Measurements from ENCODE around the gene HSD17B14. TPM values are rescaled to one million over a fixed set of nuclear protein-coding genes. Genes with fewer than 3 reads are reported as not detected.
"Not testable (repeated sequence)": the region's sequence is repeated elsewhere in the genome, so short reads cannot be mapped to it uniquely, and the experiment has no call there.

Gene HSD17B14
- polyA plus RNA-seq (2012; ENCODE audit: missing spikeins), result 6.3 TPM

DNA sequence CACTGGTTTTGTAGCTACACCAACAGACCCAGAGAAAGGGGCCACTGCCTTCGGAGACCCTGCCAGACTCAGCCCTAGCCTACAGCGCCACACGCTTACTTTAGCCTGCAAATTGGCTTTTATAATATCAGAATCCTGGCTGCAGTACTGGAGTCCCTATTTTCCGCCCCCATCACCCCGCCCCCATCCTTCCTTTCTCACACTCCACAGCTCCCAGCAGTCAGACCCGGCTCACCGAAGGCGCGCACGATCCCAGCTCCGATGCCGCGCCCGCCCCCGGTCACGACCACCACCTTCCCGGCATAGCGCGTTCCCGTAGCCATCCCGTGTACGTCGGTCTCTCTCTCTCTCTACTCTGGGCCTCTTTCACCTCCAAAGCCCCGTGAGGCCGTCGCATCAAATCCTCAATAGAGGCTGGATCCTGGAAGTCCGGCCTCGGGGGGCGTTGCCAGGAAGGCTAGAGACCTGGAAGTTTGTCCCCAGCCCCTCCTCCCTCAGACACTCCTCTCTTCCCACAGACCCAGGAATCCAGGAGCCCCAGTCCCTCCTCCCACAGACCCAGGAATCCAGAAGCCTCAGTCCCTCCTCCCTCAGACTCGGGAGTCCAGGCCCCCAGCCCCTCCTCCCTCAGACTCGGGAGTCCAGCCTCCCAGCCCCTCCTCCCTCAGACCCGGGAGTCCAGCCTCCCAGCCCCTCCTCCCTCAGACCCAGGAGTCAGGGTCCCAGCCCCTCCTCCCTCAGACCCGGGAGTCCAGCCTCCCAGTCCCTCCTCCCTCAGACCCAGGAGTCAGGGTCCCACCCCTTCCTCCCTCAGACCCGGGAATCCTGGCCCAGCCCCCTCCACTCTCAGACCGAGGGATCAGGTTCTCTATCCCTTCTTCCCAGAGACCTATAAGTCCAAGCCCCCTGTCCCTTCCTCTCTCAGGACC, at the start of gene HSD17B14:
Gene HSD17B14, minus strand, starts transcription at position 403 of the 929 bp plus-strand sequence. Its CDS starts 80 bp downstream, at position 323.
- DNase-seq (ENCODE audit: insufficient read length) (no peak), FAIRE-seq (no peak)

DNA sequence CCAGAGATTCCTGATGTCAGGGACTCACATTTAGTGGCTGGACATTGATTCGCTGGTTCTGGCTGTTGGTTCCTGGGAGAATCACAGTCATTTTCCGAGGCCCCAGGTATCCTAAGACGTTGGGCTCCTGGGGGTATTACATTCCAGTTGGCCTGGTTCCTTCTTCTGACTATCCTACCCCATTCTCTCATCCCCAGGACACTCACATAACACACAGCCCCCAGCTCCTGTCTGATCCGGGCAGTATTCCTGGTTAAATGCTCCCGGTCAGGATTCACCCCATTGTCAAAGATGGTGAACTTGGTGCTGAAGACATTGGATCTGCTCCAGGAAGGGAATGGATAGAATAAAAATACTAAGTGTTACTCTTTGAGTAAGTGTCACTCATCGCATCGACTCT, 47.4 kb upstream of the HSD17B14 start:
- TF ChIP-seq TAF1 (IDR thresholded peaks at IDR 0.05; ENCODE audit: borderline replicate concordance, low read depth, low read length) (no peak), POLR2A (IDR thresholded peaks at IDR 0.05; ENCODE audit: low read depth, low read length) (no peak), POLR2AphosphoS5 (IDR thresholded peaks at IDR 0.05; ENCODE audit: low read depth, low read length) (no peak)
- no peak for DNase-seq (ENCODE audit: insufficient read length)
- no peak for FAIRE-seq

More for the DNA sequence above, at the start of gene HSD17B14:
- TF ChIP-seq POLR2AphosphoS5 (IDR thresholded peaks at IDR 0.05; ENCODE audit: low read depth, low read length), result no peak
- TF ChIP-seq TAF1 (IDR thresholded peaks at IDR 0.05; ENCODE audit: borderline replicate concordance, low read depth, low read length), result no peak
- TF ChIP-seq POLR2A (IDR thresholded peaks at IDR 0.05; ENCODE audit: low read depth, low read length), result no peak

DNA sequence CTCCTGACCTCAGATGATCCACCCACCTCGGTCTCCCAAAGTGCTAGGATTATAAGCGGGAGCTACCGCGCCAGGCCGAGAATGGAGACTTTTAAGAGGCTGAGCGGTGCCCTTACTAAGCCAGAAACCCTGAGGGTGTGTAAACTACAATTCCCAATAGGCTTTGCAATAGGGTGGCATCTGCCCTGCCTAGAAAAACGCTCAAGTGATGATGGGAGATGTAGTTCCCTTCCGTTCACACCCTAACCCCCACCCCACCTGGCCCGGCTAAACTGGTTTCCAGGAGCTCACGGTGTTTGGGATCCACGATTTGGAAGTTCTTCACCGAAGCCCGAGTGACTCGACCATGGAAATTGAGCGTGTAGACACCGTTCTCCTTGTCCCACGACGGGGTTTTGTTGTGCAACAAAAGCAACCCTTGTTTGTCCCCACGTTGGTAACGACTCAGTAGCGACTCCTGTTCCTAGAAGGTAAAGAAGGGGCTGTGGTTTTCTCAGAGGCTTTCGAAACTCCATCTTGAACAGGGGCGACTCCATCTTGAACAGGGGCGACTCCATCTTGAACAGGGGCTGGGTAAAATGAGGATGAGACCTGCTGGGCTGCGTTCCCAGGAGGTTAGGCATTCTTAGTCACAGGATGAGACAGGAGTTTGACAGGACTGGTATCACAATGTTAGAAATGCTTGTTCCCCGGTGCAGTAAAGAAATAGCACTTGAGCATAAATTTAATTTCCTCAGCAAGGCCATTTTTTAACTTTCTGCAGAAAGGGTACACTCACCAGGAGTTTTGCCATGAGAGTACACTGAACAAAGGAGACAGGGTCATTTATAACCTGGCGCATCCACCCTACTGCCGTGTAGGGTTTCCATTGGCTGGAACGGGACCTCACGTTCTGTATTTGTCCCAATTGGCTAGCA, 45.7 kb upstream of the HSD17B14 start:
- TF ChIP-seq POLR2AphosphoS5 (IDR thresholded peaks at IDR 0.05; ENCODE audit: low read depth, low read length) (no peak), TAF1 (IDR thresholded peaks at IDR 0.05; ENCODE audit: borderline replicate concordance, low read depth, low read length) (no peak), POLR2A (IDR thresholded peaks at IDR 0.05; ENCODE audit: low read depth, low read length) (no peak)
- DNase-seq (ENCODE audit: insufficient read length) (no peak), FAIRE-seq (no peak)

DNA sequence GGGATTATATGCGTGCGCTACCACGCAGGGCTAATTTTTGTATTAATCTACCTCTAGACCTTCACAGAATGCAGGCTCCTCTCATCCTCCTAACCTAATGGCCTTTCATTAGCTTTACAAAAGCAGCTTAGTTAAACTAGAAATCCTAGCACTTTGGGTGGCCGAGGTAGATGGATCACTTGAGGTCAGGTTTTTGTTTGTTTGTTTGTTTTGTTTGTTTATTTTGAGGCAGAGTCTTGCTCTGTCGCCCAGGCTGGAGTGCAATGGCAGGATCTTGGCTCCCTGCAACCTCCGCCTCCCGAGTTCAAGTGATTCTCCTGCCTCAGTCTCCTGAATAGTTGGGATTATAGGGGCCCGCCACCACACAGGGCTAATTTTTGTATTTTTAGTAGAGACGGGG, 43.4 kb upstream of the HSD17B14 start:
- not testable (repeated sequence) for FAIRE-seq; DNase-seq (ENCODE audit: insufficient read length)

DNA sequence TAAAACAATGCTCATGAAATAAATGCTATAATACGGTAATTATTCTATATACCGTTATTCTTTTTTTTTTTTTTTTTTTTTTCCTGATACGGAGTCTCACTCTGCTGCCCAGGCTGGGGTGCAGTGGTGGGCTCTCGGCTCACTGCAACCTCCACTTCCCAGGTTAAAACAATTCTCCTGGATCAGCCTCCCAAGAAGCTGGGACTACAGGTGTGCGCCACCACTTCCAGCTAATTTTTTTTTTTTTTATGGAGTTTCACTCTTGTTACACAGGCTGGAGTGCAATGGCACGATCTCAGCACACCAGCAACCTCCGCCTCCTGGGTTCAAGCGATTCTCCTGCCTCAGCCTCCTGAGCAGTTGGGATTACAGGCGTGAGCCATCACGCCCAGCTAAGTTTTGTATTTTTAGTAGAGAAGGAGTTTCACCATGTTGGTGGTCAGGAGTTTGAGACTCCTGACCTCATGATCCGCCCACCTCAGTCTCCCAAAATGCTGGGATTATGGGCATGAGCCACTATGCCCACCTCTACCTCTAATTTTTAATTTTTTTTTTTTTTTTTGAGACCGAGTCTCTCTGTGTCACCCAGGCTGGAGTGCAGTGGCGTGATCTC, 42.8 kb upstream of the HSD17B14 start:
- DNase-seq (ENCODE audit: insufficient read length), result no peak
- TF ChIP-seq TAF1 (IDR thresholded peaks at IDR 0.05; ENCODE audit: borderline replicate concordance, low read depth, low read length) (no peak), POLR2A (IDR thresholded peaks at IDR 0.05; ENCODE audit: low read depth, low read length) (no peak), POLR2AphosphoS5 (IDR thresholded peaks at IDR 0.05; ENCODE audit: low read depth, low read length) (no peak)
- FAIRE-seq, result no peak

DNA sequence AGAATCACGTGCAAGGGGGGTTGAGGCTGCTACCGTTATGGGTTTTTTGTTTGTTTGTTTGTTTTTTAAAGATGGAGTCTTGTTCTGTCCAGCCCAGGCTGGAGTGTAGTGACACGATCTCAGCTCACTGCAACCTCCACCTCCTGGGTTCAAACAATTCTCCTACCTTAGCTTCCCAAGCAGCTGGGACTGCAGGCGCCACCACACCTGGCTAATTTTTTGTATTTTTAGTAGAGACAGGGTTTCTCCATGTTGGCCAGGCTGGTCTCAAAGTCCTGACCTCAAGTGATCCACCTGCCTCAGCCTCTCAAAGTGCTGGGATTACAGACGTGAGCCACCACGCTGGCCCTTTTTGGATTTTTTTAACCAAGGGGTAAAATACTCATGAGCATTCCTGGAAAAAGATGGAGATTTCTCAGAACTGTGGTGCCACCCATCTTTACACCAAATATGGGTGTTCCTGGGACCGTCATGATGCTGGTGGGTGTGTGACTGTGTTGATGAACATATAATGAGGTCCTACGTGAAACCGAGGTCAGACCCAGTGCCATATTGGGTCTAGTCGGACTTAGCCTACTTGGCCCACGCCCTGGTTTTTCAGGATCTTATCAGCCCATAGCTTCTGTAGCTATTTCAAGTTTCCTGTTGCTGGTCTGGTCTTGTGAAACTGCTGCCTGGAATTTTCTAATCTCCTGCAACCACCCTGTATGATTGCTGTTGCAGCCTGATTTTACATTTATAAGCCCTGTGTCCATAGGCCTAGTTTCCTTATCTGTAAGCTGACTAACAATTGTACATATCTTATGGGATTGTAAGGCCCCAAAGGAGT, 42.1 kb upstream of the HSD17B14 start:
- no peak for DNase-seq (ENCODE audit: insufficient read length)
- TF ChIP-seq TAF1 (IDR thresholded peaks at IDR 0.05; ENCODE audit: borderline replicate concordance, low read depth, low read length), result no peak
- TF ChIP-seq POLR2A (IDR thresholded peaks at IDR 0.05; ENCODE audit: low read depth, low read length), result peak; percentile 51; the same call in 1 of the 2 replicates
- TF ChIP-seq POLR2AphosphoS5 (IDR thresholded peaks at IDR 0.05; ENCODE audit: low read depth, low read length), result peak; percentile 76
- FAIRE-seq, result no peak

DNA sequence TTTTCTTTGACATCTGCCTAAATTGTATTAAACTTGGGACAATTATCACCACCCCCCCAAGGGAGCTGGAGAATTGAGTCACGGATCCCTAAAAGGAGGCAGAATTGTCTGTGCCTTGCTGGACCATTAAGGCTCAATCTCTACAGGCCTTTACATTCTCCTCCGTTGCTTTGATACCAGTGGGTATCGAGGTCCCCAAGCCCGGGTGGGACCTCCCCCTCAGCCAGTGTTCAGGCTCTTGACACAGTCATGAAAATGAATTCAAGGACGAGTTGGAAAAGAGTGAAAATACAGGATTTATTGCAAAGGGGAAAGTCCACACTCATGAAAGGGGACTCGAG, 41.5 kb upstream of the HSD17B14 start:
- no peak; the same call in 1 of the 2 replicates for TF ChIP-seq POLR2A (IDR thresholded peaks at IDR 0.05; ENCODE audit: low read depth, low read length)
- TF ChIP-seq POLR2AphosphoS5 (IDR thresholded peaks at IDR 0.05; ENCODE audit: low read depth, low read length), result no peak
- TF ChIP-seq TAF1 (IDR thresholded peaks at IDR 0.05; ENCODE audit: borderline replicate concordance, low read depth, low read length), result no peak
- DNase-seq (ENCODE audit: insufficient read length), result no peak
- no peak for FAIRE-seq

DNA sequence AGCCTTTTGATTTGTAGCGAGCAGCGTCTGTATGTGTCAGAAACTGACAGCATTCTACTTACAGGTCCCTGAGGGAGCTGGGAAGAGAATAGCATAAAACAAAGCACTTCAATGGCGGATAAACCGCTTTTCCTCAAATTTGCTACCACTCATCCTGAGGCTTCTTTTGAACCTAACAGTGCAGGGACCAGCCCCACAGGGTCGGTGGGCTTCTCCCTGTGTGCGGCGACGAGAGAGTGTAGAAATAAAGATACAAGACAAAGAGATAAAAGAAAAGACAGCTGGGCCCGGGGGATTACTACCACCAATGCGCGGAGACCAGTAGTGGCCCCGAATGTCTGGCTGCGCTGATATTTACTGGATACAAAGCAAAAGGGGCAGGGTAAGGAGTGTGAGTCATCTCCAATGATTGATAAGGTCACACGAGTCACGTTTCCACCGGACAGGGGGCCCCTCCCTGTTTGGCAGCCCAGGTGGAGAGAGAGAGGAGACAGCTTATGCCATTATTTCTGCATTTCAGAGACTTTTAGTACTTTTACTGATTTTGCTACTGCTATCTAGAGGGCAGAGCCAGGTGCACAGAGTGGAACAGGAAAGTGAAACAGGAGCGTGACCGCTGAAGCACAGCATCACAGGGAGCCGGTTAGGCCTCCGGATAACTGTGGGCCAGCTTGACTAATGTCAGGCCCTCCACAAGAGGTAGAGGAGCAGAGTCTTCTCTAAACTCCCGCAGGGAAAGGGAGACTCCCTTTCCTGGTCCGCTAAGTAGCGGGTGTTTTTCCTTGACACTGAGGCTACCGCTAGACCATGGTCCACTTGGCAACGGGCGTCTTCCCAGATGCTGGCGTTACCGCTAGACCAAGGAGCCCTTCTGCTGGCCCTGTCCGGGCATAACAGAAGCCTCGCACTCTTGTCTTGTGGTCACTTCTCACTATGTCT, 40.0 kb upstream of the HSD17B14 start:
- not testable (repeated sequence) for DNase-seq (ENCODE audit: insufficient read length)
- peak; percentile 14 for FAIRE-seq
- peak; percentile 65; the same call in 1 of the 2 replicates for TF ChIP-seq POLR2A (IDR thresholded peaks at IDR 0.05; ENCODE audit: low read depth, low read length)
- TF ChIP-seq POLR2AphosphoS5 (IDR thresholded peaks at IDR 0.05; ENCODE audit: low read depth, low read length), result 0 out of 2 replicates have a peak, but pooled peaks have one; percentile 37

DNA sequence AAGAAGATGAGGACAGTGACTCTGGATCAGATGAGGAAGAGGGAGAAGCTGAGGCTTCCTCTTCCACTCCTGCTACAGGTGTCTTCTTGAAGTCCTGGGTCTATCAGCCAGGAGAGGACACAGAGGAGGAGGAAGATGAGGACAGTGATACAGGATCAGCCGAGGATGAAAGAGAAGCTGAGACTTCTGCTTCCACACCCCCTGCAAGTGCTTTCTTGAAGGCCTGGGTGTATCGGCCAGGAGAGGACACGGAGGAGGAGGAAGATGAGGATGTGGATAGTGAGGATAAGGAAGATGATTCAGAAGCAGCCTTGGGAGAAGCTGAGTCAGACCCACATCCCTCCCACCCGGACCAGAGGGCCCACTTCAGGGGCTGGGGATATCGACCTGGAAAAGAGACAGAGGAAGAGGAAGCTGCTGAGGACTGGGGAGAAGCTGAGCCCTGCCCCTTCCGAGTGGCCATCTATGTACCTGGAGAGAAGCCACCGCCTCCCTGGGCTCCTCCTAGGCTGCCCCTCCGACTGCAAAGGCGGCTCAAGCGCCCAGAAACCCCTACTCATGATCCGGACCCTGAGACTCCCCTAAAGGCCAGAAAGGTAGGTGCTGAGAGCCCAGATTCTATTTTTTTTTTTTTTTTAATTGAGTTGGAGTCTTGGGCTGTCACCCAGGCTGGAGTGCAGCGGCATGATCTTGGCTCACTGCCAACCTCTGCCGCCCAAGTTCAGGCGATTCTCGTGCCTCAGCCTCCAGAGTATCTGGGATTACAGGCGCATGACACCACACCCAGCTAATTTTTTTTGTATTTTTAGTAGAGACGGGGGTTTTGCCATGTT, 38.2 kb upstream of the HSD17B14 start:
- TF ChIP-seq TAF1 (IDR thresholded peaks at IDR 0.05; ENCODE audit: borderline replicate concordance, low read depth, low read length) (no peak), POLR2AphosphoS5 (IDR thresholded peaks at IDR 0.05; ENCODE audit: low read depth, low read length) (peak; percentile 46), POLR2A (IDR thresholded peaks at IDR 0.05; ENCODE audit: low read depth, low read length) (no peak; the same call in 1 of the 2 replicates)
- FAIRE-seq, result no peak
- no peak for DNase-seq (ENCODE audit: insufficient read length)

Measured in GM12892 (cell line).